H1 (cell line): ENCODE results near the gene SOST. TPM values are rescaled to one million over a fixed set of nuclear protein-coding genes. Genes with fewer than 3 reads are reported as not detected.

Source experiments
- SP2 ChIP-seq: IDR thresholded peaks from 2 replicates; pipeline ENCODE4 v1.6.1; 2012; ENCODE audit warnings: mild to moderate bottlenecking, low read length, inconsistent platforms
- polyA plus RNA-seq, 7 experiments: library from polyadenylated mRNA; depleted of rRNA in 3 of 7; stranded (reverse) in 5 of 7; unstranded in 2 of 7; fragments of >200 nt in 5 of 7; fragments of 200-250 nt in 2 of 7; gene quantifications; 1 replicate in 5 of 7; 2 replicates in 1 of 7; 4 replicates in 1 of 7; pipeline versions ENCODE4 v1.2.1 to v1.2.3, GENCODE V29; 2011 to 2013; ENCODE audit warnings: missing spikeins in 2 of 7, mixed read lengths in 2 of 7
- total RNA-seq: library from RNA; stranded (reverse); fragmentation: NEBNext Ultra II Directional; extraction: Animal tissue kit (Norgen Biotek cat#: 25700); gene quantifications from 2 replicates; pipeline ENCODE4 v1.2.1, GENCODE V29; 2021

The SOST gene
- total and polyA plus RNA-seq, 2 of the 8 experiments (the other 6 are each of a cell fraction or from before 2014, with no cell fraction given) = 0.08 TPM; not detected in 1

- no peak for TF ChIP-seq SP2
These were observed 24.5 kb upstream of the SOST start (continued) for GRCh38 chr17:43782913-43783680.
